GM13977 (cell line): ENCODE results near the gene ANKH.

ENCODE experiments used
- DNase-seq: peaks from one replicate; pipeline ENCODE4 v3.0.0; 2012; ENCODE audit warnings: low spot score
- in situ Hi-C: fragments of 300-500 bp; cut with MboI; formaldehyde crosslinking; loops from one replicate; pipeline ENCODE4 v1.12.0; 2022; ENCODE audit warnings: low sequenced_read_pairs, low pct_unique_long_range_greater_than_20kb, mixed read lengths, inconsistent platforms; ENCODE audit not compliant: unreplicated experiment
- TF ChIP-seq, protein P1 (sequence below): IDR thresholded peaks from 2 replicates; pipeline ENCODE4 v1.5.1; 2012; ENCODE audit warnings: mild to moderate bottlenecking, control low read depth; ENCODE audit not compliant: insufficient read depth; ENCODE audit errors: extremely low read depth, missing control alignments

Gene ANKH

DNA sequence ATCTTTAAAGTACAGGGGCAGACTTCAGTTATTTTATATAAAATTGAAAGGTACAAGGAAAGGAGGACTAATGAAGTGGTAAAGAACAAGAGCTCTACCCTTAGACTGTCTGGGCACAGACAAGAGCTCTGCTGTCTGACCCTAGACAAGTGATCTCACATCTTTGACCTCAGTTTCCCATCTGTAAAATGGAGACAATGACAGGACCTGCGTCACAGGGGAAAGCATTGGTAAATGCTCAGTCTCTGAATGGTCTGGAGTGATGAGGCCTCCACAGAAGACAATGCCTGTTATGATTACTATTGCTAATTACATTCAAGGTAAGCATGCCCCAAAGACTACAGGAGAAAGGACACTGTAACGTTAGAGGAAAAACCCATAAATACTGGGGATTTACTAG, 37.5 kb downstream of the ANKH start:
- TF ChIP-seq, protein P1, sequence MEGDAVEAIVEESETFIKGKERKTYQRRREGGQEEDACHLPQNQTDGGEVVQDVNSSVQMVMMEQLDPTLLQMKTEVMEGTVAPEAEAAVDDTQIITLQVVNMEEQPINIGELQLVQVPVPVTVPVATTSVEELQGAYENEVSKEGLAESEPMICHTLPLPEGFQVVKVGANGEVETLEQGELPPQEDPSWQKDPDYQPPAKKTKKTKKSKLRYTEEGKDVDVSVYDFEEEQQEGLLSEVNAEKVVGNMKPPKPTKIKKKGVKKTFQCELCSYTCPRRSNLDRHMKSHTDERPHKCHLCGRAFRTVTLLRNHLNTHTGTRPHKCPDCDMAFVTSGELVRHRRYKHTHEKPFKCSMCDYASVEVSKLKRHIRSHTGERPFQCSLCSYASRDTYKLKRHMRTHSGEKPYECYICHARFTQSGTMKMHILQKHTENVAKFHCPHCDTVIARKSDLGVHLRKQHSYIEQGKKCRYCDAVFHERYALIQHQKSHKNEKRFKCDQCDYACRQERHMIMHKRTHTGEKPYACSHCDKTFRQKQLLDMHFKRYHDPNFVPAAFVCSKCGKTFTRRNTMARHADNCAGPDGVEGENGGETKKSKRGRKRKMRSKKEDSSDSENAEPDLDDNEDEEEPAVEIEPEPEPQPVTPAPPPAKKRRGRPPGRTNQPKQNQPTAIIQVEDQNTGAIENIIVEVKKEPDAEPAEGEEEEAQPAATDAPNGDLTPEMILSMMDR, result no peak

DNA sequence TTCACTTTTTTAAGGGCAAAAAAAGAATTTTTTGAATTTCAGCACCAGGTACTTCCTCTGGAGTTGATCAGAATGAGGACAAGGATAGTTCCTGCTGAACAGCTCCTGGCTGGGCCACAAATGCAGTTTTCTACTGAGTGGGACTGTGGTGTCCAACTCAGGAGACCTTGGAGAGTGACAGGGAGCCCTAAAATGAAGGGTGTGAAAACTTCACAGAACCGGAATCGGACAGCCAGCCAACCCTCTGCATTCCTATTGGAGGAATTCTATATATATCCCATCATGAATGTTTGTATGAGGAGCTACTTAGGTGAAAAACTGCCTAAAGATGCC, 40.6 kb downstream of the ANKH start:
- no peak for DNase-seq
- TF ChIP-seq, protein P1, result no peak
- in situ Hi-C loops, result no loop called here

More for the DNA sequence above, 37.5 kb downstream of the ANKH start:
- in situ Hi-C loops, result no loop called here
- DNase-seq, result no peak

DNA sequence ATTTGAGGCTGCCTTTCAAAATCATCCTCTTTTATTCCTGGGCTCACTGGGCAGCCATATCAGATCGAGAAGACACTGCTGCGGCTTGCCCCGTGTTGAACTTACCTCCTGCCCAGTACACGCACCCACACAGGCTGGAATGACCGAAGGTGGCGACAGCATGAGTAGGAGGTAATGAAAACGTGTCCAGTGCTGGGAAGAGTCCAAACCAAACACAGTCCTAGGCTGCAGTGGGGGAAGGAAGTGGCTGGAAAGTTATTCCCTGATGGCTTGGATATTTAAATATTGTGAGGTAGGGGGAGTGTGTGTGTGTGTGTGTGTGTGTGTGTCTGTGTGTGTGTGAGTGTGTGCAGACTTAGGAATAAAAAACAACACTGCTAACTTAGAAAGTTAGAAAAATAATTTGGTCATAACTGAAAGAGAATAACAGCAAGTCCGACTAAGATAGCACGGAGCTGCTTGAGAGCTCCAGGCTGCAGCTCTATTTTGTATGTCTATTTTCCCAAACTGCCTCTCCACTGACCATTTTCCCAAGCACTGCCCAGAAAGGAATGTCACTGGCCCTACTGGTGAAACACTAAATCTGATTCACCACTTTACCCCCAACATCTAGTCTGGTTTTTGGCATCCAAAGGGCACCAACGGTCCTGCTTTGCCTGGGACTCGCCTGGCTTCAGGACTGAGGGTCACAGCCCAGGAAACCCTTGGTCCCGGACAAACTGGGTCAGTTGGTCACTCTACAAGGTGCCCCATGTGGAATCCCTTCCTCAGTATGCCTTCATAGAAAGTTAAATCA, 41.2 kb downstream of the ANKH start:
- TF ChIP-seq, protein P1, result no peak
- in situ Hi-C loops, result no loop called here

DNA sequence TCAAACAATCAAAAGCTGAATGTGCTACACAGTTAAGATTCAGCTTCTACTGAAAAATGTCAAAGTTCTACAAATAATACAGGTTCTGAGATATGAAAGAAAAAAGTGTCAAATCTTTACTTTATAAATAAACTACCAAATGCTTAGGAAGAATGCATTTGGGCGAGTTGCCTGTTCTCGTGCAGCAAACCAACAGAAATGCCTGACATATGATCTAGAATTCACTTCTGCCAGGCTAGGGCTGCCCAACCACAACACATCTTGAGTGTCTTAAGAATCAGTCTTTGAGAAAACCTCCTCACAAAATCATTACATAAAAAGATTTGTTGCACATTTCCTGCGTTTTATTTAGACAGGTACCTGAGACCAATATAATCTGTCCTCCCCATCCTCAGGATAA, 42.2 kb downstream of the ANKH start:
- TF ChIP-seq, protein P1, result no peak
- DNase-seq, result no peak
- in situ Hi-C loops, result no loop called here

More for the DNA sequence above, 41.2 kb downstream of the ANKH start:
- DNase-seq, result no peak

DNA sequence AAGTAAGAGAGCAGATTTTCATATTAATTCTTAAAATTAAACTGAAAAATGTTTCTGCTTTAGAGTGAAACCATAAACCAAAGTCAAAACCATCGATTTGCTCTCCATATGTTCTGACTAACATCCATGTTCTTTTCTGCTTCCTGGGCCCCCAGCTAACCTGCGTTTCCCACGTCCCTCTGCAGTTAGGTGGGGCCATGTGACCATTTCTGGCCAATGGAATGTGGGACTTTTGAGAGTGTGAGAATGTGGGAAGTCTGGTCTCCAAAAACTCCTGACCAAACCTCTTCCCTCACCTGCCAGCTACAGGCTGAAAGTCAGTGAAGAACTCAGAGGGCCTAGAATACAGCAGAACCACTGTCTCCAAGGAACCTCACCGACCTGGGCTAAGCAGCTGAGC, 44.9 kb downstream of the ANKH start:
- in situ Hi-C loops, result no loop called here
- DNase-seq, result no peak
- TF ChIP-seq, protein P1, result no peak

DNA sequence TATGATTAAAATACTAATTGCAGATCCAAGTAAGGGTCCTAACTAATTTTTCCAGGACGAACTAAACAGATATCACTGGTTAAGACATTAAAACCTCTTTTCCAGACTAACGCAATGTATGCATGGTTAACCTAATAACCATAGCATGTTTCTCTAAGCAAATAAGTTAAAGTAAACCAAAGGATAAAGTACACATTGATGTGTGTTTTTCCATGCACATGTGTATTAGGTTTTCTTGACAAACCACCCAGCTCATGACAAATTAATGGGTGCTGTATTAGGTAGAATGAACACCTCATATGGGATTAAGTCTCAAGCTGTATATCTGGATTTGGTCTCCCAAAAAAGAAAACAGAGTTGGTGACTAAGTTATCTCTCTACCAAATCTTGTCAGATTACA, 45.6 kb downstream of the ANKH start:
- in situ Hi-C loops, result no loop called here
- TF ChIP-seq, protein P1, result no peak
- DNase-seq, result no peak
